ENCODE results near the gene GLI1. TPM values are rescaled to one million over a fixed set of nuclear protein-coding genes. Genes with fewer than 3 reads are reported as not detected.
"Not testable (repeated sequence)": the region's sequence is repeated elsewhere in the genome, so short reads cannot be mapped to it uniquely, and the experiment has no call there.

GLI1 gene
- polyA plus RNA-seq, 4 donors, result 17.2 to 22.4 (median 19.4) TPM

DNA sequence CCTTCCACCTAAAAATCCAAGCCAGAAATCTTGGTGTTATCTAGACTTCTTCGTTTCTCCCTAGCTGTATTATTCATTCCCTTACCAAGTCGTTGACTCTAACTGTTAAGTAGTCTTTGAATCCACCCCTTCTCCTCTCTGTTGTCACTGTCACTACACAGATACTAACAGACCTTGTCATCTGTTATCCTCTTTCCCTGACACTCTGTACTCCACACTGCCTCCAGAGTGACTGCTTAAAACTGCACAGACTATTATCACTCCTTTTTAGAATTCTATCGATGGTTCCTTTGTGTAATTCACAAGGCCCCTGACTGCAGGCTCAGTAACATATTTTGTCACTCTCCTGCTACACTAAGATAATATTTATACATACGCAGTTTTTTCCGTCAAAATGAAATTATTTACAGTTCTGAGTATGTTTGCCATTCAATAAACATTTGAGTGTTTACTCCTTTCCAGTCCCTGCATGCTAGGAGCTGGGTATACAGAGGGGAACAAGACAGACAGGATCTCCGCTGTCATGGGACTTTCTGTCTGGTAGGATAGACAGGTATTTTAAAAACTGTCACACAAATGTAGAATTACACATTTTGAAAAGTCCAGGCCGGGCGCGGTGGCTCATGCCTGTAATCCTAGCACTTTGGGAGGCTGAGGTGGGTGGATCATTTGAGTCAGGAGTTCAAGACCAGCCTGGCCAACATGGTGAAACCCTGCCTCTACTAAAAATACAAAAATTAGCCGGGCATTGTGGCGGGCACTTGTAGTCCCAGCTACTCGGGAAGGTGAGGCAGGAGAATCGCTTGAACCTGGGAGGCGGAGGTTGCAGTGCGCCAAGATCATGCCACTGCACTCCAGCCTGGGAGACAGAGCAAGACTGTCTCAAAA is 32.1 kb downstream of the GLI1 start:
- DNase-seq (ENCODE audit: low read depth in 4 of 4, low spot score in 3 of 4), result no peak

DNA sequence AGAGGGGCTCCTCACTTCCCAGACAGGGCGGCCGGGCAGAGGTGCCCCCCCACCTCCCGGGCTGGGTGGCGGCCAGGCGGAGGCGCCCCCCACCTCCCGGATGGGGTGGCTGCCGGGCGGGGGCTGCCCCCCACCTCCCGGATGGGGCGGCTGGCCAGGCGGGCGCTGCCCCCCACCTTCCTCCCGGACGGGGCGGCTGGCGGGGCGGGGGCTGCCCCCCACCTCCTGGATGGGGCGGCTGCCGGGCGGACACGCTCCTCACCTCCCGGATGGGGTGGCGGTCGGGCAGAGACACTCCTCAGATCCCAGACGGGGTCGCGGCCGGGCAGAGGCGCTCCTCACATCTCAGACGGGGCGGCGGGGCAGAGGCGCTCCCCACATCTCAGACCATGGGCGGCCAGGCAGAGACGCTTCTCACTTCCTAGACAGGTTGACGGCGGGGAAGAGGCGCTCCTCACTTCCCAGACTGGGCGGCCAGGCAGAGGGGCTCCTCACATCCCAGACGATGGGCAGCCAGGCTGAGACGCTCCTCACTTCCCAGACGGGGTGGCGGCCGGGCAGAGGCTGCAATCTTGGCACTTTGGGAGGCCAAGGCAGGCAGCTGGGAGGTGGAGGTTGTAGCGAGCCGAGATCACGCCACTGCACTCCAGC is 35.6 kb downstream of the GLI1 start:
- not testable (repeated sequence) for DNase-seq (ENCODE audit: low read depth in 4 of 4, low spot score in 3 of 4)

DNA sequence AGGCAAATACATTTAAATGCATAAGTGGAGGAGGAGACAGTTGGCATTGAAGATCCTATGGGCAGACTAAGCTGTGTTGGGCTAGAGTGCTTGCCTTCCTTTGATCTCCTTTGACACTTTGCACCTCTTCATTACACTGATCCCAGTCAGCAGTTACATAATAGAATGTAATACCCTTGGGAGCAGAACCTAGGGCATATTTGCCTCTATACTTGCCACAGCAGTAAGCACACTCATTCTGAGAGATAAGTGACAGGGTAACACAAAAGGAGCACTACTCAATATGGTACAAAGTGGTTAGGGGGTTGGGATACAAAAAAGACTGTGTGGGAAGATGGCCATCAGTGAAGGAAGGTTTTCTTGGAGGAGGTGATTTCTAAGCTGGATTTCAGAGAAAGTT is 37.2 kb downstream of the GLI1 start:
- DNase-seq (ENCODE audit: low read depth in 4 of 4, low spot score in 3 of 4), result no peak

- no peak for DNase-seq (ENCODE audit: low read depth in 4 of 4, low spot score in 3 of 4)
Measured at GRCh38 chr12:57497223-57498131, 37.9 kb downstream of the GLI1 start.

GRCh38 chr12:57498132-57498502 is 38.5 kb downstream of the GLI1 start:
- DNase-seq (ENCODE audit: low read depth in 4 of 4, low spot score in 3 of 4), result no peak

- no peak for DNase-seq (ENCODE audit: low read depth in 4 of 4, low spot score in 3 of 4)
Measured at GRCh38 chr12:57498571-57498970, 39.0 kb downstream of the GLI1 start.

DNA sequence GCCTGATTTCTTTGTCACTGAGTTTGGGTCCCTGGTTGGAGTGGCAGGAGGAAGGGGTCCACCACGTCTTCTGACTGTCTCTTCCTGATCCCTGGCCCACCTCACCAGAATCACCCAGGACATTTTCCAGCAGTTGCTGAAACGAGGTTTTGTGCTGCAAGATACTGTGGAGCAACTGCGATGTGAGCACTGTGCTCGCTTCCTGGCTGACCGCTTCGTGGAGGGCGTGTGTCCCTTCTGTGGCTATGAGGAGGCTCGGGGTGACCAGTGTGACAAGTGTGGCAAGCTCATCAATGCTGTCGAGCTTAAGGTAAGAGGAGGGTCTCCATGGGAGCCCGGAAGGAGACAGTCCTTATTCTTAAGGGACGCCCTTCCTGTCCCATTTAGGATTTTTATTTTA is 40.6 kb downstream of the GLI1 start:
- no peak for DNase-seq (ENCODE audit: low read depth in 4 of 4, low spot score in 3 of 4)

- DNase-seq (ENCODE audit: low read depth in 4 of 4, low spot score in 3 of 4), result not testable (repeated sequence)
Measured at GRCh38 chr12:57502311-57502969, 42.9 kb downstream of the GLI1 start.

DNA sequence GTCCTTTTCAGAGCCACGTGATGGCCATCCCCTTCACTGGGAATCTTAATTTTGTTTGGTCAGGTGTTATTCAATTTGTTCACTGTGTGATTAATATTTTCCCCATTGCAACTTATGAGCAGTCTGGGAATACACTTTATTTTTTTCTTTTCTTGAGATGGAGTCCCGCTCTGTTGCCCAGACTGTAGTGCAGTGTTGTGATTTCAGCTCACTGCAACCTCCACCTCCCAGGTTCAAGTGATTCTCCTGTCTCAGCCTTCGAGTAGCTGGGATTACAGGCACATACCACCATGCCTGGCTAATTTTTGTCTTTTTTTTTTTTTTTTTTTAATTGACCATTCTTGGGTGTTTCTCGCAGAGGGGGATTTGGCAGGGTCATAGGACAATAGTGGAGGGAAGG is 47.0 kb downstream of the GLI1 start:
- not testable (repeated sequence) for DNase-seq (ENCODE audit: low read depth in 4 of 4, low spot score in 3 of 4)

GRCh38 chr12:57507796-57508195 is 48.2 kb downstream of the GLI1 start:
- DNase-seq (ENCODE audit: low read depth in 4 of 4, low spot score in 3 of 4), result not testable (repeated sequence)

DNA sequence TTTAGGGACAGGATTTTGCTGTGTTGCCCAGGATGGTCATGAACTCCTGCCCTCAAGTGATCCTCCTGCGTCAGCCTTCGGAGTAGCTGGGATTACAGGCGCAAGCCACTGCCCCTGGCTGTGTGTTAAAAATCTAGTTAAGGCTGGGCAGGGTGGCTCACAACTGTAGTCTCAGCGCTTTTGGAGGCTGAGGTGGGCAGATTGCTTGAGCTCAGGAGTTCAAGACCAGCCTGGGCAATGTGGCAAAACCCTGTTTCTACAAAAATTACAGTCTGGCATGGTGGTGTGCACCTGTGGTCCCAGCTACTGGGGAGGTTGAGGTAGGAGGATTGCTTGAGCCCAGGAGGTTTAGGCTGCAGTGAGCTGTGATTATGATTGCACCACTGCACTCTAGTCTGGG is 51.6 kb downstream of the GLI1 start:
- no peak for DNase-seq (ENCODE audit: low read depth in 4 of 4, low spot score in 3 of 4)

DNA sequence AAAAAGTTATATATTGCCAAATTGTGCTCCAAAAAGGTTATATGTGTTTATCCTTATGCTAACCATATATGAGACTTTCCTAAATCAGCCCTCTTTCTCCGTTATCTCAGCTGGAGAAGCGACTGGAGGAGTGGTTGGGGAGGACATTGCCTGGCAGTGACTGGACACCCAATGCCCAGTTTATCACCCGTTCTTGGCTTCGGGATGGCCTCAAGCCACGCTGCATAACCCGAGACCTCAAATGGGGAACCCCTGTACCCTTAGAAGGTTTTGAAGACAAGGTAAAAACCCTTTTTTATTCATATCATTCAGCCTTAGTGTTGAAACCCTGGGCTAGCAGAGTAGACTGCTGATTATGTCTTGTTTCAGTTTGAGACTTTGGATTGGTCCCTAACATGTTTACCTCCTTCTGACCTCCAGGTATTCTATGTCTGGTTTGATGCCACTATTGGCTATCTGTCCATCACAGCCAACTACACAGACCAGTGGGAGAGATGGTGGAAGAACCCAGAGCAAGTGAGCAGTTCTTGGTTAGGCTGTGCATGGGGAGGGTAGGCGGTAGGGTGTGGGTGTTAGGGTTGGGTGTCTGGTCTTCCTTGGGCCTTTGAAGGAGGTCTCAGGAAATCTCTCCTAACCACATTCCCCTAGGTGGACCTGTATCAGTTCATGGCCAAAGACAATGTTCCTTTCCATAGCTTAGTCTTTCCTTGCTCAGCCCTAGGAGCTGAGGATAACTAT is 52.2 kb downstream of the GLI1 start:
- no peak for DNase-seq (ENCODE audit: low read depth in 4 of 4, low spot score in 3 of 4)

DNA sequence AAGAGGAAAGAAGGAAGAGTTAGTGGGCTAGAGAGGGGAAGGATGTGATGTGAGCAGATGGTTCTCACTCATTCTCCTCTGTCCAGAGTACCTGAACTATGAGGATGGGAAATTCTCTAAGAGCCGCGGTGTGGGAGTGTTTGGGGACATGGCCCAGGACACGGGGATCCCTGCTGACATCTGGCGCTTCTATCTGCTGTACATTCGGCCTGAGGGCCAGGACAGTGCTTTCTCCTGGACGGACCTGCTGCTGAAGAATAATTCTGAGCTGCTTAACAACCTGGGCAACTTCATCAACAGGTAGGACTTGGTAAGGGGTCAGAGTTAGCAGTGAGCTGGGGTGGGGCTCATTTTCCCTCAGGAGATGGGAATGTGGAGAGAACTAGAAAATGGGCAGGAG is 53.1 kb downstream of the GLI1 start:
- no peak for DNase-seq (ENCODE audit: low read depth in 4 of 4, low spot score in 3 of 4)

- no peak for DNase-seq (ENCODE audit: low read depth in 4 of 4, low spot score in 3 of 4)
Measured at GRCh38 chr12:57513266-57513665, 53.7 kb downstream of the GLI1 start.

GRCh38 chr12:57513677-57514076 is 54.1 kb downstream of the GLI1 start:
- DNase-seq (ENCODE audit: low read depth in 4 of 4, low spot score in 3 of 4), result not testable (repeated sequence)

- DNase-seq (ENCODE audit: low read depth in 4 of 4, low spot score in 3 of 4), result not testable (repeated sequence)
Measured at GRCh38 chr12:57514246-57514645, 54.7 kb downstream of the GLI1 start.

DNA sequence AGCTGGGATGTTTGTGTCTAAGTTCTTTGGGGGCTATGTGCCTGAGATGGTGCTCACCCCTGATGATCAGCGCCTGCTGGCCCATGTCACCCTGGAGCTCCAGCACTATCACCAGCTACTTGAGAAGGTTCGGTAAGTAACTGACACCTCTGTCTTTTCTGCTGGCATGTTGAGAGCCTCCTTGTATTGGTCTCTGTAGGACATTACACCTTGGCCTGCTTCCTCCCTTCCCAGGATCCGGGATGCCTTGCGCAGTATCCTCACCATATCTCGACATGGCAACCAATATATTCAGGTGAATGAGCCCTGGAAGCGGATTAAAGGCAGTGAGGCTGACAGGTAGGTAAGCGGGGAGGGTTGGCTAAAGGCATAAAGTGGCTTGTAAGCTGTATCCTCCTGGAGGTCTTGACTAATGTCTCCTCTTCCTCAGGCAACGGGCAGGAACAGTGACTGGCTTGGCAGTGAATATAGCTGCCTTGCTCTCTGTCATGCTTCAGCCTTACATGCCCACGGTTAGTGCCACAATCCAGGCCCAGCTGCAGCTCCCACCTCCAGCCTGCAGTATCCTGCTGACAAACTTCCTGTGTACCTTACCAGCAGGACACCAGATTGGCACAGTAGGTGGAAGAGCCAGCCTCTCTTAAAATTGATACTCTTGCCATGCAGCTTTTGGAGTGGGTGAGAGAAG is 55.3 kb downstream of the GLI1 start:
- no peak for DNase-seq (ENCODE audit: low read depth in 4 of 4, low spot score in 3 of 4)

- DNase-seq (ENCODE audit: low read depth in 4 of 4, low spot score in 3 of 4), result no peak
Measured at GRCh38 chr12:57515408-57515933, 55.9 kb downstream of the GLI1 start.

- no peak for DNase-seq (ENCODE audit: low read depth in 4 of 4, low spot score in 3 of 4)
Measured at GRCh38 chr12:57515934-57516541, 56.5 kb downstream of the GLI1 start.
